Thoracic aorta (tissue), 2 donors: ENCODE results near the gene TEX261. TPM values are rescaled to one million over a fixed set of nuclear protein-coding genes. Genes with fewer than 3 reads are reported as not detected.
"Not testable (repeated sequence)": the region's sequence is repeated elsewhere in the genome, so short reads cannot be mapped to it uniquely, and the experiment has no call there.

Source experiments
- ATAC-seq: fragments of 150-250 bp; one replicate; pipeline ENCODE4 v1.8.0; 2017; ENCODE audit warnings: low read depth; ENCODE audit not compliant: insufficient number of reproducible peaks, low FRiP score
- DNase-seq: peaks from one replicate; pipeline ENCODE4 v3.0.0-alpha.2; 2020; ENCODE audit warnings: low spot score
- H3K27ac ChIP-seq, 2 donors: fragments of 200-600 bp; sonication (generic); 1 replicate in 1 of 2; 2 replicates in 1 of 2; pipeline ENCODE4 v1.5.1; 2016; ENCODE audit warnings: mild to moderate bottlenecking in 2 of 2, moderate library complexity in 2 of 2
- H3K27me3 ChIP-seq: fragments of 200-600 bp; sonication (generic); replicated peaks from 2 replicates; pipeline ENCODE4 v1.6.0; 2016; ENCODE audit warnings: mild to moderate bottlenecking; ENCODE audit not compliant: insufficient read depth
- H3K36me3 ChIP-seq: fragments of 200-600 bp; sonication (generic); one replicate; pipeline ENCODE4 v1.5.1; 2016
- H3K4me1 ChIP-seq, 2 donors: fragments of 200-600 bp; sonication (generic); 1 replicate in 1 of 2; 2 replicates in 1 of 2; pipeline versions ENCODE4 v1.5.1 to v1.6.0; 2016; ENCODE audit warnings: low read depth in 2 of 2, mild to moderate bottlenecking in 1 of 2; ENCODE audit not compliant: control insufficient read depth in 1 of 2
- H3K4me3 ChIP-seq: fragments of 200-600 bp; sonication (generic); 2 replicates; pipeline ENCODE4 v1.5.1; 2016; ENCODE audit warnings: mild to moderate bottlenecking
- H3K9me3 ChIP-seq: fragments of 200-600 bp; sonication (generic); 2 replicates; pipeline ENCODE4 v1.5.1; 2016
- total RNA-seq, 2 donors: library from RNA; depleted of rRNA; stranded (reverse); fragments of >200 nt; gene quantifications; one replicate each; pipeline versions ENCODE4 v1.1.0 to v1.2.3, GENCODE V29; 2016
- TF ChIP-seq, protein P1 (sequence below): fragments of 200-600 bp; sonication (generic); IDR thresholded peaks from one replicate; pipeline ENCODE4 v1.5.1; 2019; ENCODE audit warnings: antibody characterized with exemption

The TEX261 gene
- total RNA-seq, 2 donors from 2014 or later = 35.9 to 45.1 TPM

DNA sequence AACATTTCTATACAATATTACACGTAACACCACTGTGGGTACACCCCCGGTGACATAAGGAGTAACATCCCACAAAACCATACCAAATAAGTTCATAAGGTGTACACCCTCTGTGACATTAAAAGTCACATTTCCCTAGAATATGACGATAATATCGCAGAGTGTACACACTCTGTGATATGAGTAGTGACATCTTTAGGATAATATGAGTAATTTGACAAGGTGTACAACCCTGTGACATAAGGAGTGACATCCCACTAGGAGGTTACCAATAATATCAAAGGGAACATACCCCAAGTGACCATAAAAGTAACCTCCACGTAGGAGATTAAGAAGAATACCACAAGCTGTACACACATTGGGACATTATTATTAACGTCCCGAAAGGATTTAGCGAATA is 24.0 kb upstream of the TEX261 start:
- TF ChIP-seq, protein P1, sequence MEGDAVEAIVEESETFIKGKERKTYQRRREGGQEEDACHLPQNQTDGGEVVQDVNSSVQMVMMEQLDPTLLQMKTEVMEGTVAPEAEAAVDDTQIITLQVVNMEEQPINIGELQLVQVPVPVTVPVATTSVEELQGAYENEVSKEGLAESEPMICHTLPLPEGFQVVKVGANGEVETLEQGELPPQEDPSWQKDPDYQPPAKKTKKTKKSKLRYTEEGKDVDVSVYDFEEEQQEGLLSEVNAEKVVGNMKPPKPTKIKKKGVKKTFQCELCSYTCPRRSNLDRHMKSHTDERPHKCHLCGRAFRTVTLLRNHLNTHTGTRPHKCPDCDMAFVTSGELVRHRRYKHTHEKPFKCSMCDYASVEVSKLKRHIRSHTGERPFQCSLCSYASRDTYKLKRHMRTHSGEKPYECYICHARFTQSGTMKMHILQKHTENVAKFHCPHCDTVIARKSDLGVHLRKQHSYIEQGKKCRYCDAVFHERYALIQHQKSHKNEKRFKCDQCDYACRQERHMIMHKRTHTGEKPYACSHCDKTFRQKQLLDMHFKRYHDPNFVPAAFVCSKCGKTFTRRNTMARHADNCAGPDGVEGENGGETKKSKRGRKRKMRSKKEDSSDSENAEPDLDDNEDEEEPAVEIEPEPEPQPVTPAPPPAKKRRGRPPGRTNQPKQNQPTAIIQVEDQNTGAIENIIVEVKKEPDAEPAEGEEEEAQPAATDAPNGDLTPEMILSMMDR = no peak
- Histone ChIP-seq H3K4me3 (no peak overlapping the region), H3K36me3 (no peaks in the 10 kb centered on the region), H3K27ac (no peak overlapping the region), H3K4me1 (no peaks in the 10 kb centered on the region), H3K9me3 (no peaks in the 10 kb centered on the region), H3K27me3 (no peaks in the 10 kb centered on the region)
- DNase-seq = no peak
- ATAC-seq = no peak

DNA sequence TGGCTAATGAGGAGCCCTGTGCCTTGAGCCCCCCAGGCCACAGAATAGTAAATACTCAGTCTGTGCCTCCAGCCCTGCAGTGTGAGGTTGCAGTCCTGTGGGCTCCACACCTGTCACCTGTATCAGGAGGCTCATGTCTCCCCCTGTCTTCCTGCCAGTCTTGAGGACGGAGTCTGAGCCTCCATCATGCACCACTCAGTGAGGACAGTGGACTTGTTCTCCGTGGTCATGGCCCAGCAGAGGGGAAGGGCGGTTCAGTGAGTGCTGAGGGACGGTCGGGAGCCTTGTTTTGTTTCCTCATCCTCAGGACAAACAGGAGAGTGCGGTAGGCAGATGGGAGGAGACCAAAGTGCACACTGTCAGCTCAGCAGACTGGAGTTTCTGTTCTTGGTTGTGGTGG is 17.1 kb upstream of the TEX261 start:
- H3K4me3 ChIP-seq, DNase-seq, H3K4me1 ChIP-seq, H3K36me3 ChIP-seq, H3K27me3 ChIP-seq, H3K27ac ChIP-seq, H3K9me3 ChIP-seq, ATAC-seq: not testable (repeated sequence)

DNA sequence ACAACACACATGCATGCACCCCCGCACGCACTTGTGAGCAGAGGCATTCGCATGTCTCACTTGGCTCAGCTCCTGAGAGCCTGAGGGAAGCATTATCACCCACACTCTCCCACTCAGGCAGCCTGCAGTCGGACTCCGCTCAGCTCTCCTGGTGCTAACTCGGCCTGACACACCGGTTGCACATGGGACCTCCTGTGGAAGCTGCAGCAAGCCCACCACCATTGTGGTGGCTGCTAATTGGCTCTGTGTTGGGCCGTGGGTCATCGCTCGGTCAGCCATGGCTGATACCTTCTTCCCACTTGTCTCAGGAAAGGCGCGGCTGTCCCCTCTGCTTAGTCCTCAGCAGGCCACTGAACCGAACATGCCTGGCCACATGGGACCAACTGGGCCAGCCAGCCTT is 13.7 kb upstream of the TEX261 start:
- Histone ChIP-seq H3K36me3 (no peaks in the 10 kb centered on the region), H3K4me3 (no peak overlapping the region), H3K4me1 (no peaks in the 10 kb centered on the region), H3K9me3 (no peaks in the 10 kb centered on the region), H3K27me3 (no peaks in the 10 kb centered on the region), H3K27ac (no peak overlapping the region)
- TF ChIP-seq, protein P1 = no peak
- DNase-seq (no peak), ATAC-seq (no peak)

DNA sequence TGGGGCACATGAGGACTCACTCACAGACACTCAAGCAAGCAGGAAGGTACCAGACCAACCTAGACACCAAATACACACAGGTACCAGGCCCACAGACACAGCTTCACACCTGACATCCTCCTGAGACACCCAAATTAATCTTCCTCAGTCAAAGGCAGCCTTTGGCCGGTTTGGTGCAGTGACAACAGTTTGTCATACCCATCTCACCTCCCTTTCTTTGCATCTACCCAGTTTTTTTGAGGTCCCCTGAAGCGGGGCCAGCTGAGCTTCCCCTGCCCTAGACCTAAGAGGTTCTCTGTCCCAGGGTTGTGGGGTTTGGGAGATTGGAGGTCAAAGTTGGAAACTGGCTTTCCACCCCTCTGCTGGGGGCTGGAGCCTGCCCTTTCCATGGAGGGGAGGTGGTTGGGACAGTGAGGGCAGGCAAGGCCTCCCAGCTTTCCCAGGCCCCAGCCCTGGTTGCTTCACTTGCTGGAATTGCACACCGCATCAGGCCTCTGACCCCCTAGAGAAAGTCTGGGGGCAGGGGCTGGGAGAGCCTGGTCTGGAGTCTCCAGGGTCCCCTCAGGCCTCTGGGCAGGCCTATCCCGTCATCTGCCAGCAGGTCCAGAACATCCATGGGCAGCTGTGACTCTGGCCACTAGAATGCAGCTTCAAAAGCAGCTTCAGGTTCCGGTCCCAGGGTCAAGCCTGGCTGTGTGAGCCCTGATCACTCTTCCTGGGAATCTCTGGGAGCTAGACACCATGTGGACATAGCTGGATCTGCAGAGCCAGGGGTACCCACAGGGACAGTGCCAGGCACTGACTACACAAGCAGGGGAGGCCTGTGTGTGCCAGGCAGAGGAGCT is 12.5 kb upstream of the TEX261 start:
- no peaks in the 10 kb centered on the region for H3K4me1 ChIP-seq
- DNase-seq (no peak), ATAC-seq (no peak)
- H3K9me3 ChIP-seq = no peaks in the 10 kb centered on the region
- no peak overlapping the region for H3K4me3 ChIP-seq
- H3K36me3 ChIP-seq = no peaks in the 10 kb centered on the region
- TF ChIP-seq, protein P1 = no peak
- H3K27me3 ChIP-seq = no peaks in the 10 kb centered on the region
- H3K27ac ChIP-seq = no peak overlapping the region

DNA sequence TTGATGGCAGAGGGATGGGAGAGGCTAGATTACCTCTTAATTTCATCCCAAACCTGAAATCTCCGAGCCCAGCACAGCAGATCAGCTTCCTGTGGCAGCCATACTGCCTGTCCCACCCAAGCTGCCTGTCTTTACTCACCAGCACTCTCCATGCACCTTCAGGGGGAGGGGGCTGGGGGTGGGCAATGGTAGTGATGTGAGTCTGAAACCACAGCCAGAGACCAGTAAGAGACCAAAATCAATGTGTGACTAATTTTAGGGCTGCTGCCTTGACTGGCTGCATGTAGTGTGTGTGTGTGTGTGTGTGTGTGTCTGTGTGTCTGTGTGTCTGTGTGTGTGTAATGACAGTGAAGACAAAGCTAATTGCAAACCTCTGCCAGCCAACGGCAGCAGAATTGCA is 11.7 kb upstream of the TEX261 start:
- H3K4me3 ChIP-seq = no peak overlapping the region
- TF ChIP-seq, protein P1 = no peak
- peaks cover 0 to under 1% of the 10 kb centered on the region in 2 donors for H3K4me1 ChIP-seq
- no peaks in the 10 kb centered on the region for H3K27me3 ChIP-seq
- no peaks in the 10 kb centered on the region for H3K36me3 ChIP-seq
- H3K27ac ChIP-seq = no peak overlapping the region
- H3K9me3 ChIP-seq = no peaks in the 10 kb centered on the region
- DNase-seq (no peak), ATAC-seq (no peak)
